Breast epithelium (tissue), 3 donors: ENCODE measurements around the gene TSEN54.
A peak's percentile ranks its signal among the peaks of the same experiment; 100 is the strongest.

ENCODE experiments used
- CTCF ChIP-seq, 3 donors: fragments of 450-650 bp; IDR thresholded peaks; one replicate each; pipeline ENCODE4 v1.5.1; 2016 to 2017; ENCODE audit warnings: antibody characterized with exemption in 3 of 3, mild to moderate bottlenecking in 3 of 3, moderate library complexity in 3 of 3
- POLR2AphosphoS5 ChIP-seq, 3 donors: sonication (generic); formaldehyde crosslinking; IDR thresholded peaks; one replicate each; pipeline ENCODE4 v1.6.1; 2017; ENCODE audit warnings: antibody characterized with exemption in 3 of 3

GRCh38 chr17:75514299-75514918 lies 1.9 kb upstream of the TSEN54 start:
- TF ChIP-seq CTCF (IDR thresholded peaks at IDR 0.05): no peak
- peak in 1 of 3 donors; percentile 20 for TF ChIP-seq POLR2AphosphoS5 (IDR thresholded peaks at IDR 0.05)
